Measurements from ENCODE around the gene AIPL1.

The AIPL1 gene

DNA sequence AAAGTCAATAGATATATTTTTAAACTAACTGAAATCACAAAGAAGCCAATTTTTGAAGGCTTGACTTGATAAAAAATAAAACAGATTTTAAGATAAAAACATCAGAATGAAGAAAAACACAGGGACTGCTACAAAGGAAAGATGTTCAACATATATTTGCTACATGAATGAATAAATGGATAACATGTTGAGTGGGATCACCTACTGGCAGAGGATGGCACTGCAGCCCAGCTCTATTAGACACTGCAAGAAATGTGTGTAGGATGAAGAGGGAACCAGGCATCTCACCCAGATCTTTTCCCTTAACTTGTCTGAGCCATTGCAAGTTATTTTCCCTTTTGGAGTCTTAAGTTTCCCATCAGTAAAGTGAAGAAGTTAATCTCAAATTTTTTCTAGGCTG is 4.2 kb downstream of the AIPL1 start:
- Histone ChIP-seq H3K4me3 (ENCODE audit: low read length, poor library complexity, severe bottlenecking) (no peak overlapping the region), H2AFZ (ENCODE audit: low read length) (no peak overlapping the region), H3F3A (ENCODE audit: low read depth) (no peaks in the 10 kb centered on the region), H3K4me2 (ENCODE audit: low read depth, low read length, poor library complexity, severe bottlenecking) (no peak overlapping the region), H3K9ac (ENCODE audit: low read depth, low read length, poor library complexity, severe bottlenecking) (no peak overlapping the region), H3K9me2 (replicated peaks; ENCODE audit: low read depth, low read length) (no peaks in the 10 kb centered on the region), H3K27me3 (ENCODE audit: insufficient read depth, low read length, poor library complexity, severe bottlenecking) (no peaks in the 10 kb centered on the region), H4K20me1 (ENCODE audit: insufficient read depth, low read length, poor library complexity, severe bottlenecking) (no peaks in the 10 kb centered on the region), H3K36me3 (ENCODE audit: insufficient read depth, low read length) (no peaks in the 10 kb centered on the region), H3K4me1 (ENCODE audit: insufficient read depth, low read length, poor library complexity, severe bottlenecking) (peaks cover 17% of the 10 kb centered on the region), H3K79me2 (ENCODE audit: insufficient read depth, low read length) (no peaks in the 10 kb centered on the region), H3K9me3 (ENCODE audit: insufficient read depth, low read depth, low read length) (0 out of 2 replicates have a peak, but pooled peaks cover 6% of the 10 kb centered on the region)
- no peak for TF ChIP-seq EZH2phosphoT487 (IDR thresholded peaks at IDR 0.05; ENCODE audit: borderline replicate concordance)
- TF ChIP-seq, protein P1, sequence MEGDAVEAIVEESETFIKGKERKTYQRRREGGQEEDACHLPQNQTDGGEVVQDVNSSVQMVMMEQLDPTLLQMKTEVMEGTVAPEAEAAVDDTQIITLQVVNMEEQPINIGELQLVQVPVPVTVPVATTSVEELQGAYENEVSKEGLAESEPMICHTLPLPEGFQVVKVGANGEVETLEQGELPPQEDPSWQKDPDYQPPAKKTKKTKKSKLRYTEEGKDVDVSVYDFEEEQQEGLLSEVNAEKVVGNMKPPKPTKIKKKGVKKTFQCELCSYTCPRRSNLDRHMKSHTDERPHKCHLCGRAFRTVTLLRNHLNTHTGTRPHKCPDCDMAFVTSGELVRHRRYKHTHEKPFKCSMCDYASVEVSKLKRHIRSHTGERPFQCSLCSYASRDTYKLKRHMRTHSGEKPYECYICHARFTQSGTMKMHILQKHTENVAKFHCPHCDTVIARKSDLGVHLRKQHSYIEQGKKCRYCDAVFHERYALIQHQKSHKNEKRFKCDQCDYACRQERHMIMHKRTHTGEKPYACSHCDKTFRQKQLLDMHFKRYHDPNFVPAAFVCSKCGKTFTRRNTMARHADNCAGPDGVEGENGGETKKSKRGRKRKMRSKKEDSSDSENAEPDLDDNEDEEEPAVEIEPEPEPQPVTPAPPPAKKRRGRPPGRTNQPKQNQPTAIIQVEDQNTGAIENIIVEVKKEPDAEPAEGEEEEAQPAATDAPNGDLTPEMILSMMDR (conservative IDR thresholded peaks at IDR 0.05; ENCODE audit: low read length): peak; percentile 58

DNA sequence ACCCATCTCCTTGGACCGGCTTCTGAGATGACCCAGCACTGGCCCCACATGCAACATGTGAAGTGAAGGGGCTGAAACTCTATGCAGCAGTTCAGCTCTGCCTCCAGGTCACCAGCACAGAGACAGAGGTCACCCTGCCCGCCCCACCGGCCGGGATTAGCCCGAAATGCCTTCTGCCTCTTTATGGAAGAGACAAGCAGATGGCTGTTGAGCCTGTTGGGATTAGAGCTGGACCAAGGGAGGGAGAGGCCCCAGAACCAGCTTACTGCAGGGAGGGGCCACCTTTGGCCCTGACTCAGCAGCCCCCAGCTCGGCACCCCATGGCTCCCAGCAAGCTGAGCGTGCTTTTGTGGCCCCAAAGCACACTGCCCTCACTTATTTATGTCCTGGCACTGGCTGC is 5.7 kb downstream of the AIPL1 start:
- H3K79me2 ChIP-seq (ENCODE audit: insufficient read depth, low read length): no peaks in the 10 kb centered on the region

DNA sequence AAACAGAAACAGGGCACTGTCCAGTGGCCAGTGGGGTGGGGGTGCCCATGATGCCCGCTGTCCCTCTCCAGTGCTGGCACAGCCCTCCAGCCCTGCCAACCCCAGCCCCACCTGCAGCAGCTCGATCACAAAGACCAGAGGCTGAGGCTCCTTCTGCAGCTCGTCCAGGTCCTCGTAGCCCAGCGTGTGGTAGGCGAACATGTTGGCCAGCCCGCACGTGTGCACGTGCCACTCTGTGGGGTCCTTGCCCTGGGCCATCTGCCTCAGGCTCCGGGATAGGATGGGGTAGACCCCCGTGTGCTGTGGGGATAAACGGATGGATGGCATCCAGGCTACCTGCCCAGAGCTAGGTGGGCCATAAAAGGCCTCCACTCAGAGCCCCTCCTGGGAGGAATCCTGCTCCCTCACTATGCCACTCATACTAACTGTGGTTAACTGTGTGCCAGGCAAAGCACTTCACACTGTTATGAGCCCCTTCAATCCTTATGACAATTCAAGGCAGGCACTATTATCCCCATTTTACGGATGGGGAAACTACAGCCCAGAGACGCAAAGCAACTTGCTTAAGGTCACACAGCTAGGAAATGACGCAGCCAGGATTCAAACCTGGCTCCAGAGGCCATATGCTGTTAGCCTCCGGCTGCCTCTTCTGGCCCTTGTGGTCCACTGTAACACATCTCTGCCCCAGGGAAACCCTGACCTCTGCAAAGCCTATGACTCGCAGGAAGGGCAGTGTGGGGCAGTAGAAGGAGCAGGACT is 6.5 kb downstream of the AIPL1 start:
- Histone ChIP-seq H3F3A (ENCODE audit: low read depth) (no peaks in the 10 kb centered on the region), H2AFZ (ENCODE audit: low read length) (no peak overlapping the region), H3K9me2 (replicated peaks; ENCODE audit: low read depth, low read length) (no peaks in the 10 kb centered on the region), H3K4me3 (ENCODE audit: low read length, poor library complexity, severe bottlenecking) (no peak overlapping the region), H3K9me3 (ENCODE audit: insufficient read depth, low read depth, low read length) (0 out of 2 replicates have a peak, but pooled peaks cover 6% of the 10 kb centered on the region), H3K4me2 (ENCODE audit: low read depth, low read length, poor library complexity, severe bottlenecking) (peak overlapping the region; percentile 65), H3K4me1 (ENCODE audit: insufficient read depth, low read length, poor library complexity, severe bottlenecking) (peaks cover 17% of the 10 kb centered on the region), H4K20me1 (ENCODE audit: insufficient read depth, low read length, poor library complexity, severe bottlenecking) (no peaks in the 10 kb centered on the region), H3K27me3 (ENCODE audit: insufficient read depth, low read length, poor library complexity, severe bottlenecking) (no peaks in the 10 kb centered on the region), H3K9ac (ENCODE audit: low read depth, low read length, poor library complexity, severe bottlenecking) (no peak overlapping the region), H3K79me2 (ENCODE audit: insufficient read depth, low read length) (no peaks in the 10 kb centered on the region), H3K36me3 (ENCODE audit: insufficient read depth, low read length) (no peaks in the 10 kb centered on the region)
- TF ChIP-seq, protein P1 (conservative IDR thresholded peaks at IDR 0.05; ENCODE audit: low read length): no peak
- TF ChIP-seq EZH2phosphoT487 (IDR thresholded peaks at IDR 0.05; ENCODE audit: borderline replicate concordance): no peak

More for the DNA sequence above, 5.7 kb downstream of the AIPL1 start:
- H3K36me3 ChIP-seq (ENCODE audit: insufficient read depth, low read length): no peaks in the 10 kb centered on the region
- H3K4me3 ChIP-seq (ENCODE audit: low read length, poor library complexity, severe bottlenecking): no peak overlapping the region
- H2AFZ ChIP-seq (ENCODE audit: low read length): no peak overlapping the region
- no peaks in the 10 kb centered on the region for H3K9me2 ChIP-seq (replicated peaks; ENCODE audit: low read depth, low read length)
- no peaks in the 10 kb centered on the region for H3K27me3 ChIP-seq (ENCODE audit: insufficient read depth, low read length, poor library complexity, severe bottlenecking)
- TF ChIP-seq, protein P1 (conservative IDR thresholded peaks at IDR 0.05; ENCODE audit: low read length): no peak
- H3K9me3 ChIP-seq (ENCODE audit: insufficient read depth, low read depth, low read length): 0 out of 2 replicates have a peak, but pooled peaks cover 6% of the 10 kb centered on the region
- H3F3A ChIP-seq (ENCODE audit: low read depth): no peaks in the 10 kb centered on the region
- peaks cover 17% of the 10 kb centered on the region for H3K4me1 ChIP-seq (ENCODE audit: insufficient read depth, low read length, poor library complexity, severe bottlenecking)
- H4K20me1 ChIP-seq (ENCODE audit: insufficient read depth, low read length, poor library complexity, severe bottlenecking): no peaks in the 10 kb centered on the region
- no peak overlapping the region for H3K9ac ChIP-seq (ENCODE audit: low read depth, low read length, poor library complexity, severe bottlenecking)
- no peak overlapping the region for H3K4me2 ChIP-seq (ENCODE audit: low read depth, low read length, poor library complexity, severe bottlenecking)
